HG03520 (cell line): Measurements from ENCODE around the gene CABP4.
"Not testable (repeated sequence)": the region's sequence is repeated elsewhere in the genome, so short reads cannot be mapped to it uniquely, and the experiment has no call there.

ENCODE experiments used
- ATAC-seq: cut with Tn5 transposase; IDR thresholded peaks from one replicate; pipeline ENCODE4 v1.9.1; 2021; ENCODE audit warnings: mild to moderate bottlenecking, moderate library complexity; ENCODE audit not compliant: unreplicated experiment

CABP4 gene

DNA sequence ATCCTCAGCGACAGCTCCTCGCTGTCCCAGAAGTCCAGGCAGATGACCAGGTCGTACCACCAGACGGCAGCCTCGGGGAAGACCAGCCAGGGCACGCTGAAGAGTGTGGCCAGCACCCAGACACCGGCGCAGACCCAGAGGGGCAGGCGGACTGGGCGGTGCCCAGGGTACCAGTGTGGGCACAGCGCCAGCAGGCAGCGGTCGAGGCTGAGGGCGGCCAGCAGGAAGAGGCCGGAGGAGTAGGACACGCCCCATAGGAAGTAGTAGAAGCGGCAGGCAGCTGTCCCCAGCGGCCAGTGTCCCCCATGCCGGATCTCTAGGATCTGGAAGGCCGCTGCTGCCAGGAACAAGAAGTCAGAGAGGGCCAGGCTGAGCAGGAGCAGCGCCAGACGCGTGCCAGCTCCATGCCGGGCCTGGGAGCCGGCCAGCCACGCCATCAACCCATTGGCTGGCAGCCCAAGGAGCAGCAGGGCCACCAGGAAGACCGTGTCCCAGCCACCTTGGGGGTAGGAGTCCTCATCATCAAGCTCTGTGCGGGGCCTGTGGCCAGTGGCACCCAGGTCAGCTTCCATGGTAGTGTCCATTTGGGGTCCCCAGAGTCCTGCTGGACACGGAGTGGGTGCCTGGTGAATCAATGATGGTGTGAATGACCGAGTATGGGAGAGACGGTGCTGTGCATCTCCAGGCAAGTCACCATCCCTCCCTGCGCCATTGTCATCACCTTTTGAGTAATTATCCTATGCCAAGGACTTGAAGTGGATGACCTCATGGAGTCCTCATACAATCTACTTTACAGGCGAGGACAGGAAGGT lies 2.8 kb upstream of the CABP4 start, which contains the start of gene GPR152:
Gene GPR152 (minus strand): TSS at position 589 of the 812 bp plus-strand sequence. CDS start 5 bp downstream, at position 584.
- no peak for ATAC-seq

DNA sequence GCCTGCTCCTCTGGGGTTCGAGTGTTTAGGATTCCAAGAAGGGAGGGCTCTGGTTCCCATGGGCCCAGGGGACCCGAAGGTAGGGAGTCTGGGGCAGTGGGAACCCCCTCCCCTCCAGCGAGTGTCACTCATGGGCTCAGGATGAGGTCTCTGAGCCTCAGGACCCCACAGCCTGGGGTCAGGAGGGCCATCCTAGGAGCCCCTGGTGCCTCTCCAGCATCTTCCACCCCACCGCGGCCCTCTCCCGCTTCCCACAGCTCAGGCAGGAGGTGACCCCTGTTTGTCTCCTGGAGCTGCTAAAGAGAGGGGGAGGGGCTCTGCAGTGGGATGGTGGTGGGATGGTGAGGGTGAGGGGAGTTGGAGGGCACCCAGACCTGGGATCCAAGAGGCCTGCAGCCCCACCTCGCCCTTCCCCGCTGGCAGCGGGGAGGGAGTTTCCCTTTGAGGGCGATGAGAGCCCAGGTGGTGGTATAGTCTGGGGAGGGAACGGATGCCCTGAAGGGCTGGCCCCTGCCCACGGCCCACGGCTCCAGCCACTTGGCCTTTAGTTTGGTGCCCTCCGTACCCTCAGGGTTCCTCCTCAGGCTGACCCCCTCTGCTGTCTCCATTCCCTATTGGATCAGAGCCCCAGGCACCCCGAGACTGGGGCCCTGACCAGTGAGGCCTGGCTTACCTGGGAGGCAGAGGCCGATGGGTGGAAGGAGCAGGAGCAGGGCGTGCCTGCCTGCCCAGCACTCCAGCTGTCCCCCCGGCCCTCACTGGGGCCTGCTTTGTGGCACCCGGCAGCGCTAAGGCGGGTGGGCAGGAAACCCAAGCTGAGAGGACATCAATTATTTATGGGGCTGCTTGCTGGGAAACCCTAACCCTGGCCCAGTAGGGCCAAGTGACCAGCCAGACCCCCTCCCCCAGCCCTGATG lies 1.1 kb upstream of the CABP4 start:
- no peak for ATAC-seq

DNA sequence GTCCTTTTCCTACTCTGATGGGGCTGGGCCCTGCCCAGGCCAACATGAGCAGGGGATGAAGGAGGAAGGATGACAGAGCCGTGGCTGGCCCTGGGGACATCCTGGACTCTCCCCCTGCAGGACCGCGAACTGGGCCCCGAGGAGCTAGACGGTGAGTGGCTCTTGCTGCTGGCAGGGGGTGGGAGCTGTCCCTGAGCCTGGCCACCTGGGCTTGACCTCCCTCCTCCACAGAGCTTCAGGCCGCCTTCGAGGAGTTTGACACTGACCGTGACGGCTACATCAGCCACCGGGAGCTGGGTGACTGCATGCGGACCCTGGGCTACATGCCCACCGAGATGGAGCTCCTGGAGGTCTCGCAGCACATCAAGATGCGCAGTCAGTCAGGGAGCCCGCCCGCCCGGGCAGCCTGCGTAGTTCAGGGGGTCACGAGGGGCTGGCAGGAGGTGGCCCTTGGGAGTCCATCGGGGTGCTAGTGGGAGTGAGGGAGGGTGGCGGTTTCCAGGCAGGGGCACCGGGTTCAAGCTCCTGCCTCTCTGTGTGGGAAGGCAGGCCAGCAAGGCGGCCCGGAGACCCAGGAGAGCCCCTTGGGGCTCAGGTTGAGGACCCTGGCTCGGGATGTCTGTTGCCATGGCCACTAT lies 1.0 kb downstream of the CABP4 start:
- no peak for ATAC-seq

GRCh38 chr11:67457453-67457852 lies 2.3 kb downstream of the CABP4 start:
- ATAC-seq, result no peak

DNA sequence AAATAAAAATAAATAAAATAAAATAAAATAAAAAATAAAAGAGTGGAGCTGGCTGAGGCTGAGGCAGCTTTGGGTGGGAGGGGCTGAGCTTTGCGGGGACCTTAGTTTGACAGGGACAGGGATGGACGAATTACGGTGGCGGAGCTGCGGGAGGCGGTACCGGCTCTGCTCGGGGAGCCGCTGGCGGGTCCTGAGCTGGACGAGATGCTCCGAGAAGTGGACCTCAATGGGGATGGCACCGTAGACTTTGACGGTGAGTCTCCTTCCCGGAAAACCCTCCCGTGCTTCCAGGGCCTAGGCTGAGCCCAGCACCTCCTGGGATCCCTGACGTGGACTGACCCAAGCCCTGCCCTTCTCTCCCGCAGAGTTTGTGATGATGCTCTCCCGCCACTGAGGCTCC lies 3.1 kb downstream of the CABP4 start:
- ATAC-seq, result no peak

GRCh38 chr11:67463186-67463585 lies 8.0 kb downstream of the CABP4 start:
- ATAC-seq, result no peak

DNA sequence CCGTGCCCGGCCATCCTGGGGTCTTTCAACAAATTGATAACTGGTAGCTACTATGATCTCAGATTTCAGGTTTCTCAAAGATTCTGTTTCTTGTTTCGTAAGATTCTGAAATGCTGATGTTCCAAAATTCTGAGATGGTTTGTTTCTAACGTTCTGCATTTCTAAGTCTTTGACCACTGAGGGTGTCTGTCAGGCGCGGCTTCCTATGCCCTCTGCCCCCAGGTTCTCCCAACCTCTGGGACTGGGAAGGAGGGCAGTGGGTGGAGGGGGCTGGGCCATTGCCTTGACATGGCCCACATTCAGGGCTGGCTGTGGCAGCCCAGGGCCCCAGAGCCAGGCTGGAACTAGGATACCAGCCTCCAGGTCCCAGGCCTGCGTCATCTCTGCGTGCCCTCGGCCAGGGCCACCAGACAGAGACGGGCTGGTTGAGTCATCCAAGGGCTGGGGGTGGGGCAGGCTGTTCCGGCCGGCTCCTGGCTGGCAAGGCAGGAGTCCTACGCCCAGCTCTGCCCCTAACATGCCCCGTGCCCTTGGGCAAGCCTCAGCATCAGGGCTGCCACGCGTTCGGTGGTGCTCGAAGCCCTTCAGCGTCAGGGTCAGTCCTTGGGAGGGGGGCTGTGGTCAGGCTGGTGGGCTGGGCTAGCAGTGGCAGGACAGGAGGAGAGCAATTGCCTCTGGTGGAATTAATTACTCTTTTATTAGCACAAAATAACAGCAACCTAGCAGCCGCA lies 8.7 kb downstream of the CABP4 start:
- ATAC-seq, result no peak

DNA sequence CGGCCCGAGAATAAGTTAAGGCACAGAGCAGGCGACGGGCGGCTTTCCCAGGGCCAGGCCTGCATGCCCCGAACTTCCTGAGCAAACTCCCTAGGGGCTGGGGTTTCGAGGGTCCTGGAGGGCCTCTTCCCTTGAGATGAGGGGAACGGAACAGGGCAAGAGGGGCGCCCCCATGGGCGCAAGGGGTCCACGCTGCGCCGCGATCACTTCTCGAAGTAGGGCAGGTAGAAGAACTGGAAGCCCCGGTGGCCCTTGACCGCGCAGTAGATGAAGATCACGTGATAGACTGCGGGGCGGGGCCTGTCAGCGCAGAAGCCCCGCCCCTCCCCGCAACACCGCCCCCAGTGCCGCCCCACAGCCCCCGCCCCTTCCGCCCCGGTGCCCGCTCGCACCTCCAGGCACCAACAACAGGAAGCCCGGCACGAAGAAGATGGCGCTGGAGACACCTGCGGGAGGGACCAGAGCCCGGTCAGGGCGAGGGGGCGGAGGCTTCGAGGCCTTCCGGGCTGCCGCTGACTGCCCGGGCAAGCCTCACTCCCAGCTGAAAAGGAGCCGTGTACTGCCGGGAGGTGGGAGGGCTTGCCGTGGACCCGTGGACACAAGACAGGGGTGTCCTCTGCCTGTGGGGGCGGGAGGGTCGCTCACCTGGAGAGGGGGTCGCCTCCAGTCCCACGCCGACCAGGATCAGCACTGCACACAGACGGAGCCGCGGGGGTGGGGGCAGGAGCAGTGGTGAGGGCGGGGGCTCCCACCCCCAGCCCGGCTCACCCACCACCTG lies 9.4 kb downstream of the CABP4 start:
- peak; percentile 43 for ATAC-seq

- ATAC-seq, result no peak
These were observed 10.0 kb downstream of the CABP4 start for GRCh38 chr11:67465189-67465510.

- ATAC-seq, result not testable (repeated sequence)
These were observed 10.4 kb downstream of the CABP4 start for GRCh38 chr11:67465530-67465929.

- ATAC-seq, result no peak
These were observed 11.2 kb downstream of the CABP4 start for GRCh38 chr11:67466367-67466766.

DNA sequence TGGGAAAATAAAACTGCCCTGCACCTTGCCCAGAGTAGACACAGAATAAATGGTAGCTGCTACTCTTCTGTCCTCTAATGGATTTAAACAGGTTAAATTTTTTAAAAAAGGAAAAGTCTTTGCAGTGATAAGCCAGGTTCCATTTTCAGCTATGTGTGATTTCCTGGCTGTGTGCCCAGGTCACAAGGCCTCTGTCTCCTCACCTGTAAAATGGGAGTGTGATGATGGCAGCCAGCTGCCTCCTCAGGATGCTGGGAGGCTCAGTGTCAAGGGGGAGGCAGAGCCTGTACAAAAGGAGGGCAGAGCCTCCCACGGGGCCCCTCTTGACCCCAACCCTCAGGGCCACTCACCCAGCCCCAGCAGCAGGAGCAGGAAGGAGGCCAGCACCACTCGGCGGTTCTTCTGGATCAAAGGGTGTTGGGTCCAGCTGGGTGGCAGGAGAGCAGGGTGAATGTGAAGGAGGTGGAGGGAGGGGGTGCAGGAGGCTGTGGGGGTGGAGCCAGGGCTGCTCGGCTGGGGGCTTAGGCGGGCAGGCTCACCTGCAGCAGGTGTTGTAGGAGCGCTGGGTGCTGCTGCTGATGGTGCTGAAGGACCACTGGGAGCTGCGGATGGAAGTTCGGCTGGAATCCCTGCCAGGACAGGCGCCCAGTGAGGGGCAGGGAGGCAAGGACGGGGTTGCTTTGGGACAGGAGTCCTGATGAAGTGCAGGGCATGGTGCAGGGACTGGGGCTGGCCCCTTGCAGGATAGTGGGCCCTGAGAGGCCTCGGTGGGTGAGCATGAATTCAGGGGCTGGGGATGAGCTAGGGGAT lies 12.0 kb downstream of the CABP4 start:
- no peak for ATAC-seq

GRCh38 chr11:67468056-67468455 lies 12.9 kb downstream of the CABP4 start:
- ATAC-seq, result no peak

DNA sequence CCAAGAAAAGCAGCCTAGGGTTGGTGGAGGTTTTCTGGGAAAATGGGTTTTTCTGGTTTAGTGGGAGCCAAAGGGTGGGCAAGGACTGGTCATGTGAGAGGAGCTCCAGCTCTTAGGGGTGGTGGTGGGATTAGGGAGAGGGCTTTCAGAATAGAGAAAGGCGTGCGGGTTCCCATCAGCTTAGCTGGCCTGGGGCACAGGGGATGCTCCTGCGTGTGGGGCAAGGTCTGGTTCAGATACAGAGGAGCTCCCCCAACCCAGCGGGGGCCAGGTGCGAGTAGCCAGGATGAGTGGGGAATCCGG lies 13.3 kb downstream of the CABP4 start:
- no peak for ATAC-seq

GRCh38 chr11:67468759-67469507 lies 13.8 kb downstream of the CABP4 start, which contains the start of gene TMEM134:
TMEM134 (minus strand) TSS chr11:67469251; CDS start chr11:67469192, 59 bp downstream.
- peak; percentile 67 for ATAC-seq

- no peak for ATAC-seq
These were observed 14.3 kb downstream of the CABP4 start for GRCh38 chr11:67469508-67469811.

- ATAC-seq, result no peak
These were observed 15.3 kb downstream of the CABP4 start for GRCh38 chr11:67470337-67471002.

DNA sequence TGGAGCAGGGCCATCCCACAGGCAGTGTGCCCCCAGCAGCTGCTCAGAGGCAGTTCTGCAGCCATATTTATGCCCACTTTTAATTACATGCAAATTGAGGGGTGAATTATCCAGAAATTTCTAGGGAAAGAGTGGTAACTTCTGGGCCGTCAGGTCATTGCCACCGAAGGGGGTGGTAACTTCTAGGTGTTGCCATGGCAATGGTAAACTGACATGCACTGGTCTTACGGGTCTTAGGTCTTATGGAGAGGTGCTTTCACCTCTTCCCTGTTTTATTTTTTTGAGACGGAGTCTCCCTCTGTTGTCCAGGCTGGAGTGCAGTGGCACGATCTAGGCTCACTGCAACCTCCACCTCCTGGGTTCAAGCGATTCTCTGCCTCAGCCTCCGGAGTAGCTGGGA lies 17.7 kb downstream of the CABP4 start:
- ATAC-seq, result no peak
